Lower leg skin (tissue), 4 donors: ENCODE data around the gene DSTN. TPM values are rescaled to one million over a fixed set of nuclear protein-coding genes. Genes with fewer than 3 reads are reported as not detected.

Source experiments
- DNase-seq, 2 donors: peaks; one replicate each; pipeline ENCODE4 v3.0.0-alpha.2; 2019; ENCODE audit warnings: low spot score in 2 of 2
- H3K4me3 ChIP-seq: fragments of 200-600 bp; sonication (generic); 2 replicates; pipeline ENCODE4 v1.5.1; 2017; ENCODE audit warnings: mild to moderate bottlenecking, low read depth; ENCODE audit not compliant: poor library complexity, severe bottlenecking
- CTCF ChIP-seq, 3 donors: fragments of 450-650 bp; IDR thresholded peaks; one replicate each; pipeline ENCODE4 v1.5.1; 2016; ENCODE audit warnings: antibody characterized with exemption in 3 of 3, mild to moderate bottlenecking in 3 of 3, moderate library complexity in 2 of 3
- POLR2A ChIP-seq, 2 donors: fragments of 450-650 bp; IDR thresholded peaks; one replicate each; pipeline ENCODE4 v1.6.1; 2016 to 2017; ENCODE audit warnings: antibody characterized with exemption in 2 of 2, mild to moderate bottlenecking in 1 of 2, moderate library complexity in 1 of 2
- WGBS, 2 donors: methylation state at CpG; one replicate each; pipeline ENCODE4 v1.1.5; 2018; 5-methylcytosine and 5-hydroxymethylcytosine counted together
- intact Hi-C: fragments of 100-400 bp; cut with DNase I; formaldehyde crosslinking; loops from one replicate; pipeline ENCODE4 v1.15.0; 2023; ENCODE audit warnings: low total_unique reads
- total RNA-seq, 4 donors: library from RNA; depleted of rRNA; stranded (reverse); fragments of >200 nt; gene quantifications; one replicate each; pipeline ENCODE4 v1.1.0, GENCODE V29; 2016

The DSTN gene
- total RNA-seq, 4 donors from 2014 or later = 237 to 335 (median 290) TPM

GRCh38 chr20:17573463-17573862, 3.6 kb downstream of the DSTN start:
- intact Hi-C loops = no loop called here
- no peak for TF ChIP-seq CTCF (IDR thresholded peaks at IDR 0.05)
- no peak for TF ChIP-seq POLR2A (IDR thresholded peaks at IDR 0.05)
- DNase-seq = no peak
- 55 to 59% methylated on average over 3 of the region's 3 CpGs for WGBS, 2 donors
- H3K4me3 ChIP-seq = no peak overlapping the region

- TF ChIP-seq CTCF (IDR thresholded peaks at IDR 0.05) (no peak), POLR2A (IDR thresholded peaks at IDR 0.05) (no peak)
Measured at GRCh38 chr20:17576215-17576614, 6.3 kb downstream of the DSTN start.

GRCh38 chr20:17579369-17580039, 9.6 kb downstream of the DSTN start:
- H3K4me3 ChIP-seq = no peak overlapping the region
- TF ChIP-seq POLR2A (IDR thresholded peaks at IDR 0.05) = no peak
- no peak for TF ChIP-seq CTCF (IDR thresholded peaks at IDR 0.05)
- intact Hi-C loops = no loop called here
- 85 to 91% methylated on average over 4 of the region's 4 CpGs for WGBS, 2 donors
- no peak for DNase-seq

More at GRCh38 chr20:17576215-17576614, 6.3 kb downstream of the DSTN start:
- no peak overlapping the region for H3K4me3 ChIP-seq
- intact Hi-C loops = no loop called here
- no peak for DNase-seq
- 77% methylated on average over 8 of the region's 8 CpGs for WGBS, 2 donors

- TF ChIP-seq CTCF (IDR thresholded peaks at IDR 0.05) (no peak), POLR2A (IDR thresholded peaks at IDR 0.05) (no peak)
- WGBS, 2 donors = 89 to 98% methylated on average over 2 of the region's 2 CpGs
- intact Hi-C loops = no loop called here
- H3K4me3 ChIP-seq = no peak overlapping the region
- DNase-seq = no peak
Measured at GRCh38 chr20:17580895-17581294, 11.0 kb downstream of the DSTN start.

GRCh38 chr20:17583126-17583525, 13.3 kb downstream of the DSTN start:
- TF ChIP-seq CTCF (IDR thresholded peaks at IDR 0.05) (no peak), POLR2A (IDR thresholded peaks at IDR 0.05) (no peak)
- DNase-seq = no peak
- intact Hi-C loops = no loop called here
- H3K4me3 ChIP-seq = no peak overlapping the region
- WGBS, 2 donors = 69 to 79% methylated on average over 3 of the region's 3 CpGs

- no peak for DNase-seq
- no peak overlapping the region for H3K4me3 ChIP-seq
- intact Hi-C loops = no loop called here
- TF ChIP-seq CTCF (IDR thresholded peaks at IDR 0.05) (no peak), POLR2A (IDR thresholded peaks at IDR 0.05) (no peak)
Measured at GRCh38 chr20:17584689-17585088, 14.8 kb downstream of the DSTN start.
